ENCODE results near the gene PAK6.

PAK6 gene

GRCh38 chr15:40238532-40239403 lies at the start of gene PAK6:
Gene PAK6, plus strand, starts transcription at chr15:40239063. Its CDS starts 25,723 bp downstream, at chr15:40264786.
- peak in 1 of 2 donors; percentile 12 for DNase-seq (ENCODE audit: low read depth in 2 of 2)

- DNase-seq (ENCODE audit: low read depth in 2 of 2), result no peak
Observed at GRCh38 chr15:40190591-40190990, 48.3 kb upstream of the PAK6 start.

DNA sequence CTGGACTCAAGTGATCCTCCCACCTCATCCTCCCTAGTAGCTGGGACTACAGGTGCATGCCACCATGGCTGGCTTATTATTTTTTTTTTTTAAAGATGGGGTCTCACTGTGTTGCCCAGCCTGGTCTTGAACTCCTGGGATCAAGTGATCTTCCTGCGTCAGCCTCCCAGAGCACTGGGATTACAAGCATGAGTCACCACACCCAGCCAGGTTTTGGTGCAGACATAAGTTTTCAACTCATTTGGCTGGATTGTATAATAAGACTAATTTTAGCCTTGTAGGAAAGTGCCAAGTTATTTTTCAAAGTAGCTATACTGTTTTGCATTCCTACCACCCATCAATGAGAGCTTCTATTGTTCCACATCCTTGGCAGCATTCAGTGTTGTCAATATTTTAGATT lies 45.9 kb upstream of the PAK6 start:
- DNase-seq (ENCODE audit: low read depth in 2 of 2), result no peak

DNA sequence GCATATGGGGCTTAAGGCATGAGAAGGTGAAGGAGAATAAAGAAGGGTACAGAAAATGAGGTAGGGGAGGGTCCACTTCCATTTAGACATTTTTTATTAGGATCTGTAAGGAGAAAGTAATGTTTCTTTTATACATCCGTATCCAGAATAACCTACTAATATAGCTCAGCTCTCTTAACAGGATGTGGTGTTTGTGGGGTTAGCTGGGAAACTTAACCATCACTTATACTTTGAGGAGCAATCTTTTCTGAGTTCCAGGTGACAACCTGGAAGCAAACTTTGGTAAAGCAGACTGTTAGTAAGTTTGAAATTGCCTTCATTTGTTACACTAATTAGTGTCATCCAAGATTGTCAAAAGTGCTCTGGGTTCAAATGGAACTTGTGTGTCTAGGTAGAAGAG lies 41.4 kb upstream of the PAK6 start:
- DNase-seq (ENCODE audit: low read depth in 2 of 2), result no peak

- no peak for DNase-seq (ENCODE audit: low read depth in 2 of 2)
Observed at GRCh38 chr15:40198355-40199085, 40.3 kb upstream of the PAK6 start.

DNA sequence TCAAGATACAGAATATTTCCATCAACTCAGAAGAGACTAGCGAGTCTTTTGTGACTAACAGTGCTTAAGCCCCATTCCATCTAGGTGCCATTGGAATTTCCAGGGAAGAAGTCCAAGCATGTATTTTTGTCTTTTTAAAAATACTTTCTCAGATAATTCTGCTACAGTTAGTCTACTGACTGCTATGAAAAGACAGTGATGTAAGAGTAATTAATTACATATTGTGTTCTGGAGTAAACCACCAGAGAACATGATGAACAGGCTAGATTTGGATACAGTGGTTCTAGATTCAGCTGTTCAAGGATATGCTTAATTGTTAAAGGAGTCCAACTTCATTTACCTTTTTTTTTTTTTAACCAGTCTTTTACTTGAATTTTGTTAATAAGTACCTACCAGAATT lies 34.8 kb upstream of the PAK6 start:
- no peak for DNase-seq (ENCODE audit: low read depth in 2 of 2)

DNA sequence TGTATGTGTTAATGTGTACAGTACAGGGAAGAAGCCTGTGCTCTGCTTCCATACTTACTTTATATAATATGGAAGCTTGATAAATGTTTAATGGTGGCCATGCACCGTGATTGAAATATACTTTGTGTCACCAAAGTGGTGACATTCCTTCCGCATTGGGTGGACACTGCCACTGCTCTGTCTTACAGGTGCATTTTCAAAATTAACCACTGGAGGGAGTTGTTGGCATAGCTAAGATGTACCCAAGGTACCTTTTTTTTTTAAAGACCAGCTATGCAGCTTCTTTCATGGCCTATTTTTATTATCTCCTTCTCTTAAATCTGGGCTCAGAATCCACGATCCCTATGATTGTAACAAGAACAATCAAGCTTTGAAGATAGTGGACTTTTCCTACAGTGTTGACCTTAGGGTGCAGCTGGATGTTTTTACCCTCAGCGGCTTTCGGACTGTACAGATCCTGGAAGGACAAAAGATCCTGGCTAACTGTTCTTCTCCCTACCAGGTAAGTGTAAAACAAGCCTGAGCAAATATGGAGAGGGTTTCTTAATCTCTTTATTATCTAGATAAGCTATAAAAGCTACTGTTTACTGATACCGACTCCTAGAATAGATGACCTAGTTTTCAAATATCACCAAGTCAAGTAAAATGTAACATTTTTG lies 21.6 kb upstream of the PAK6 start:
- no peak for DNase-seq (ENCODE audit: low read depth in 2 of 2)

DNA sequence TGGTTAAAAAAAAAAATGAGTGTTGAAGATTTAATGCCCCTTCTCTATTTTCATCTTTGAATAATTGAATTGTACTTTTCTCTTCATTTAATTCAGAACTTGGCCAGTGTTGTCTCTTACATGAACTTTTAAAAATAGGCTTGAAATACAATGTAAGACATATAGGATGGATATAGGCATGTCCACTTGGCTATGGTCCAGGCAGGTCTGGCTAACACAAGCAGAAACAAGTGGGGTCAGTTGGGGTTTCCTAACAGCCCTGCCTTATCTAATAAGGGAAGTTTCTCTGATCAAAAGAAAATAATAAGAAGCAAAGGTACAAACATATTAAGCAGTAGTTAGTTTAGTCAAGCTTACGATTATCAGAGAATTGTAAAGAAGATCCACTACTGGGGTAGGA lies 19.1 kb upstream of the PAK6 start:
- DNase-seq (ENCODE audit: low read depth in 2 of 2), result no peak

GRCh38 chr15:40222131-40222530 lies 16.7 kb upstream of the PAK6 start:
- DNase-seq (ENCODE audit: low read depth in 2 of 2), result no peak

GRCh38 chr15:40226736-40227135 lies 12.1 kb upstream of the PAK6 start:
- DNase-seq (ENCODE audit: low read depth in 2 of 2), result no peak

GRCh38 chr15:40229316-40229715 lies 9.5 kb upstream of the PAK6 start:
- DNase-seq (ENCODE audit: low read depth in 2 of 2), result no peak

GRCh38 chr15:40229956-40230355 lies 8.9 kb upstream of the PAK6 start:
- DNase-seq (ENCODE audit: low read depth in 2 of 2), result no peak

- no peak for DNase-seq (ENCODE audit: low read depth in 2 of 2)
Observed at GRCh38 chr15:40232625-40233070, 6.2 kb upstream of the PAK6 start.

DNA sequence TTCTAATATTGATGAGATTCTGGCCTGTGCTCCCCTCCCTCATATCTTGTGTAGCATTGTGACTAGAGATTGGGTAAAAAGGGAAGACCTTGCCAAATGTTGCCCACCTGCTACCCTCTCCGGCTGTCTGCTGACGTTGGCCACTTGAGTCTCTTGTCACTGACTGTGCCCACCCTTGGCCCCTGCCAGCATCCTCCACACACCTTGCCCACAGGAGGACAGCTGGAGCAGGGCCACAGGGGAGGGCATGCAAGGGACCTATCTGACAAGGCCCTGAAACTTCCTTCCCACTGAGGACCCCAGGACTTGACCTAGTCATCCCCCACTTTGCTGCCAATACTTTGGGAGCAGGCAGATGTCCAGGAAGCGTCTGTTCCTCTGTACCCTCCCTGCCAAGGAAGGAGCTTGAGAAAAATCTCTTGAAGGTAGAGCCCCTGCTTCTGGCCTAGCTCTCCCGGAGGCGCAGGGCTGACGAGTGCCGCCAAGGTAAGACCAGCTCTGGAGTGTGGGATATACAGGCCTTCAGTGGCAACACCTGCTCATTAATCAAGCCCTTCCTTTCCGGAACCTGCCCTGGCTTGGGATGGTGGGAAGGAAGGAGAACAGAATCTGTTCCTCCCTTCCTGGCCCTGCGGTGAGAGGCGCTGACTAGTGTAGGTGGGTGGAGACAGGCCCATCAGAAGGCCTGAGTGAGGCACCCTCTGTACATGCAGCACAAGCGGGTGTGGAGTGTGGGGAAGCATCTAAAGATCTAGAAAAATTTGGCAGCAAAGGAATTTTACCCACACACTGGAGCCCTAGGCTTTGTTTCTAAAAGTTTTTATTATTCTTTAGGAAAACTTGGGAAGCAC lies 4.9 kb upstream of the PAK6 start:
- no peak for DNase-seq (ENCODE audit: low read depth in 2 of 2)

DNA sequence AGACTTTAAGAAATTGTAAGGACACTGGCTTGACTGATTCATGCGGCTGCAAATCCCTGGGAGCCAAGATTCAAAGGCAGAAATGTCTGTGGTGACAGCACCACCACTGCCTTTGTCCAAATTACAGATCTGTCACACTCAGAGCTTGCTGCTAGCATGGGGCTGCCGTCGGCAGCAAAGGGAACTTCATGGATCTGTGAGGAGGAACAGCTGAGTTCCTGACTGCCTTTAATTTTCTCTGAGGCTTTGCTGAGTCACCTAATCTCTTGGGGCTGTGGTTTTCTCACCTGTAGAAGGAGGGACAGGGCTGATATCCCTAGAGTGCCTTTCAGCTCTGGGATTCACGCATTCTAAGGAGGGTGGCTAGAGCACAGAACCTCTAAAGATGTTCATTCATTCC lies 4.1 kb upstream of the PAK6 start:
- DNase-seq (ENCODE audit: low read depth in 2 of 2), result no peak

DNA sequence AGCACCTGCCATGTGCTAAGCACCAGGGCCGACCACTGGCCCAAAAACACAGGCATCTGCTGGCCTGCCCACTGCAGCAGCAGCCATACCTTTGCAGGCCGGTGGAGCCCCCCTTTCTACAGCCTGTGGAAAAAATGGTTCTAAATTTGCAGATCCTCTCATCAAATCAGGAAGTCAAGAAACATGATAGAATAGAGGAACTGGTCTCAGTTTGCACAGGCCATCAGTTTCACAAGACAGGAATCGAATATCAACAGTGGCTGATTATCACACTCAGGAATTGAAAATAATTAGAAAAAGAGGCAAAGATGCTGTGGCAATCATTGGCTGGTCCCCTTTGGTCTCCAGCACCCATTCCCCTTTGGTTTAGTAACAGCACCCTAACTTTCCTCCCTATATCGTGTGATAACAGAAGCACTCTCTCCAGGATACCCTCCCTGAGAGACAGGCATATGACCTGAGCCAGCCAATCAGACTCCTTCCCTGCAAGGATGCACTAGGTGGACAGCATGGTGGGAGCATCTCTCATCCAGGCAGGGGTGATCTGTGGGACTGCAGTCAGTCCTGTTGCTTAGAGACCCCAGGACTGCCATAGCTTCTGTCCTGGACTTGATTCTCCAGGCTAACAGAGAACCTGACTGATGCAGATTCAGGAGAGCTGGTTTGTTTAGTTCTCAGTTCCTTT lies 3.5 kb upstream of the PAK6 start:
- DNase-seq (ENCODE audit: low read depth in 2 of 2), result no peak

- no peak for DNase-seq (ENCODE audit: low read depth in 2 of 2)
Observed at GRCh38 chr15:40239404-40239692, 485 bp downstream of the PAK6 start.

- DNase-seq (ENCODE audit: low read depth in 2 of 2), result no peak
Observed at GRCh38 chr15:40239693-40240618, 1.1 kb downstream of the PAK6 start.

- no peak for DNase-seq (ENCODE audit: low read depth in 2 of 2)
Observed at GRCh38 chr15:40240619-40241221, 1.9 kb downstream of the PAK6 start.
